Ishikawa (cell line): ENCODE data around the gene IL36B.
A peak's percentile ranks its signal among the peaks of the same experiment; 100 is the strongest.

Experiments used
- CEBPB ChIP-seq: IDR thresholded peaks from 2 replicates; pipeline ENCODE4 v1.6.1; 2012
- CREB1 ChIP-seq: IDR thresholded peaks from 2 replicates; pipeline ENCODE4 v1.6.1; 2012; ENCODE audit warnings: low read depth
- EGR1 ChIP-seq: IDR thresholded peaks from 2 replicates; pipeline ENCODE4 v1.6.1; 2012
- EP300 ChIP-seq: IDR thresholded peaks from 2 replicates; pipeline ENCODE4 v1.6.1; 2012; ENCODE audit warnings: borderline replicate concordance
- FOXM1 ChIP-seq: IDR thresholded peaks from 2 replicates; pipeline ENCODE4 v1.6.1; 2012; ENCODE audit warnings: low read depth, borderline replicate concordance
- NFIC ChIP-seq: IDR thresholded peaks from 2 replicates; pipeline ENCODE4 v1.6.1; 2012
- RAD21 ChIP-seq: IDR thresholded peaks from 2 replicates; pipeline ENCODE4 v1.6.1; 2012; ENCODE audit warnings: low read depth
- REST ChIP-seq: IDR thresholded peaks from 2 replicates; pipeline ENCODE4 v1.6.1; 2012; ENCODE audit warnings: low read depth, mild to moderate bottlenecking
- TAF1 ChIP-seq: IDR thresholded peaks from 2 replicates; pipeline ENCODE4 v1.6.1; 2012; ENCODE audit warnings: low read depth, mild to moderate bottlenecking
- TCF12 ChIP-seq: IDR thresholded peaks from 2 replicates; pipeline ENCODE4 v1.6.1; 2012; ENCODE audit warnings: low read depth
- TEAD4 ChIP-seq: IDR thresholded peaks from 2 replicates; pipeline ENCODE4 v1.6.1; 2012
- USF1 ChIP-seq: IDR thresholded peaks from 2 replicates; pipeline ENCODE4 v1.6.1; 2012
- YY1 ChIP-seq: IDR thresholded peaks from 2 replicates; pipeline ENCODE4 v1.6.1; 2012; ENCODE audit warnings: low read depth
- ZBTB7A ChIP-seq: IDR thresholded peaks from 2 replicates; pipeline ENCODE4 v1.6.1; 2012; ENCODE audit warnings: low read depth
- TF ChIP-seq, protein P1 (sequence below): IDR thresholded peaks from 2 replicates; pipeline ENCODE4 v1.6.1; 2012

IL36B gene

GRCh38 chr2:113084249-113085000 is 31.8 kb upstream of the IL36B start:
- TF ChIP-seq TEAD4 (no peak), REST (no peak), RAD21 (peak; percentile 50), YY1 (no peak), CREB1 (no peak), ZBTB7A (no peak), USF1 (no peak), CEBPB (no peak)
- TF ChIP-seq, protein P1, sequence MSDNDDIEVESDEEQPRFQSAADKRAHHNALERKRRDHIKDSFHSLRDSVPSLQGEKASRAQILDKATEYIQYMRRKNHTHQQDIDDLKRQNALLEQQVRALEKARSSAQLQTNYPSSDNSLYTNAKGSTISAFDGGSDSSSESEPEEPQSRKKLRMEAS: 0 out of 2 replicates have a peak, but pooled peaks have one; percentile 26

DNA sequence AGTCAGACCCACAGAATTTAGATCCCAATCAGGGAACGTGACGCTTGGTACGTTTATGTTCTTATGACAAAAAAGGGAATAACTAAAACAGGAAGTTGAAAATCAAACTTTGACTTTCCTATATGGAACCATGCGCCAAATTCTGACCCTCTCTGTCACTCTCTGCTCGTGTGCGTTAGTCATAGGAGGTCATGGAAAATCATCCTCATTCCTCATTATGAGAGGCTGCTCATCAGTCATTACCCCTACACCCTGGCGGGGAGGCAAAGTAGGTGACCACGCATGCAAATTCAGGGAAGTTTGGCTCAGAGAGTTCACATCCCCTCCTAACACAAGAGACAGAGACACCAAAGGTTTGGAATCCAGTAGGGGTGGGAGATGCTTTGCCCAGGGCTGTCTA is 30.6 kb upstream of the IL36B start:
- TF ChIP-seq REST (no peak), EGR1 (no peak), EP300 (no peak), CEBPB (no peak), FOXM1 (no peak), ZBTB7A (no peak), TEAD4 (no peak), CREB1 (no peak), TCF12 (no peak), TAF1 (no peak), NFIC (no peak)
- TF ChIP-seq, protein P1: no peak

- TF ChIP-seq EGR1 (no peak), USF1 (no peak), REST (no peak), TEAD4 (no peak), CREB1 (no peak), TAF1 (no peak), NFIC (no peak), YY1 (no peak), CEBPB (no peak), ZBTB7A (no peak), FOXM1 (no peak), TCF12 (no peak), RAD21 (no peak), EP300 (no peak)
- TF ChIP-seq, protein P1: no peak
Measured at GRCh38 chr2:113081488-113082210, 29.0 kb upstream of the IL36B start.

DNA sequence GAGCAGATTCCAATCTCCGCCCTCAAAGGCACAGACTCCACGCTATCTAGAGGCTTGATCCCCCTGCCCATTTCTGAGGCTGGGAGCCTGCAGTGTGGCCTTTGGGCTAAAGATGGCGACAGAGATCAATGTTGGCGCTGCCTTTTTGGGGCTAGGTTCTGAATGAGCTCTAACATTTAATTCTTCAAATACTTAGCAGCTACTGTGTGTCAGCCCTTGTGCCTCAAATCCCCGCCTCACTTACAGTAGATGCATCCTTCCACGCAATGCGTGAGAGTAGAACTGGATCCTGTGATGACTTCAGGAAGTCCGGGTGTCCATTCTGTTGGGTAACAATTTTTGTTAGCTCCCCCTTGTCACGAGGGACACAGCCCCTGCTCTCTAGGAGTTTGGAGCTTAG is 27.5 kb upstream of the IL36B start:
- TF ChIP-seq EGR1 (no peak), RAD21 (peak; percentile 81)
